Tibial nerve (tissue), 4 donors: Measurements from ENCODE around the gene CMBL. TPM values are rescaled to one million over a fixed set of nuclear protein-coding genes. Genes with fewer than 3 reads are reported as not detected.

Experiments
- DNase-seq, 2 donors: peaks; one replicate each; pipeline ENCODE4 v3.0.0-alpha.2; 2019; ENCODE audit warnings: low spot score in 2 of 2
- H3K27ac ChIP-seq, 4 donors: fragments of 200-600 bp; sonication (generic) in 3 of 4; one replicate each; pipeline ENCODE4 v1.5.1; 2017 to 2019; ENCODE audit warnings: mild to moderate bottlenecking in 1 of 4
- H3K27me3 ChIP-seq, 2 donors: fragments of 200-600 bp; sonication (generic) in 1 of 2; one replicate each; pipeline versions ENCODE4 v1.5.1 to v1.6.0; 2017 to 2019
- H3K36me3 ChIP-seq, 3 donors: fragments of 200-600 bp; sonication (generic); one replicate each; pipeline ENCODE4 v1.5.1; 2018 to 2019
- H3K4me1 ChIP-seq, 4 donors: fragments of 200-600 bp; sonication (generic) in 3 of 4; one replicate each; pipeline ENCODE4 v1.5.1; 2017 to 2019
- H3K4me3 ChIP-seq, 4 donors: fragments of 200-600 bp; sonication (generic) in 3 of 4; one replicate each; pipeline ENCODE4 v1.5.1; 2017 to 2019; ENCODE audit warnings: mild to moderate bottlenecking in 1 of 4, moderate library complexity in 1 of 4
- H3K9me3 ChIP-seq, 4 donors: fragments of 200-600 bp; sonication (generic) in 3 of 4; one replicate each; pipeline ENCODE4 v1.5.1; 2017 to 2019
- CTCF ChIP-seq, 5 experiments: fragments of 200-600 bp in 3 of 5; fragments of 450-650 bp in 2 of 5; sonication (generic) in 3 of 5; IDR thresholded peaks; one replicate each; pipeline ENCODE4 v1.5.1; 2016 to 2019; ENCODE audit warnings: antibody characterized with exemption in 5 of 5, mild to moderate bottlenecking in 3 of 5, moderate library complexity in 2 of 5
- EP300 ChIP-seq, 2 donors: sonication (generic); formaldehyde crosslinking; IDR thresholded peaks; one replicate each; pipeline ENCODE4 v1.6.1; 2017; ENCODE audit warnings: antibody characterized with exemption in 2 of 2, mild to moderate bottlenecking in 1 of 2
- POLR2A ChIP-seq, 2 donors: fragments of 450-650 bp; IDR thresholded peaks; one replicate each; pipeline ENCODE4 v1.6.1; 2017; ENCODE audit warnings: antibody characterized with exemption in 2 of 2, mild to moderate bottlenecking in 2 of 2, moderate library complexity in 2 of 2
- WGBS, 2 donors: methylation state at CpG; one replicate each; pipeline ENCODE4 v1.1.5; 2018; 5-methylcytosine and 5-hydroxymethylcytosine counted together
- total RNA-seq, 4 donors: library from RNA; depleted of rRNA; stranded (reverse); fragments of >200 nt; gene quantifications; one replicate each; pipeline ENCODE4 v1.1.0, GENCODE V29; 2016

Gene CMBL
- total RNA-seq, result 1 to 10 TPM; 5.7 to 7.4 (median 6.6) TPM

- Histone ChIP-seq H3K4me1 (peaks cover 0 to 37% (median 3%) of the 10 kb centered on the region in 4 donors), H3K27me3 (no peaks in the 10 kb centered on the region), H3K27ac (peak within 1 kb of the TSS in 3 of 4 donors; percentile 84 to 85 (median 84)), H3K36me3 (no peaks in the 10 kb centered on the region), H3K9me3 (no peaks in the 10 kb centered on the region), H3K4me3 (peak within 1 kb of the TSS; percentile 47 to 65 (median 61))
- DNase-seq, result no peak
- no peak for TF ChIP-seq CTCF (IDR thresholded peaks at IDR 0.05)
- peak in 1 of 2 donors; percentile 31 for TF ChIP-seq EP300 (IDR thresholded peaks at IDR 0.05)
- no peak for TF ChIP-seq POLR2A (IDR thresholded peaks at IDR 0.05)
- WGBS, 2 donors, result 3% methylated on average over 49 to 56 of the region's 56 CpGs
Observed at GRCh38 chr5:10307206-10308148, at the start of gene CMBL. Gene CMBL (minus strand): TSS chr5:10307902. CDS start chr5:10290762, 17,140 bp downstream.

GRCh38 chr5:10355071-10355889 lies 47.6 kb upstream of the CMBL start:
- DNase-seq, result no peak
- Histone ChIP-seq H3K36me3 (no peaks in the 10 kb centered on the region), H3K27ac (peak overlapping the region in 3 of 4 donors; percentile 95 to 100 (median 96)), H3K4me1 (peaks cover 0 to 56% (median 11%) of the 10 kb centered on the region in 4 donors), H3K4me3 (peak overlapping the region; percentile 65 to 99 (median 84)), H3K9me3 (no peaks in the 10 kb centered on the region), H3K27me3 (no peaks in the 10 kb centered on the region)
- TF ChIP-seq EP300 (IDR thresholded peaks at IDR 0.05) (no peak), POLR2A (IDR thresholded peaks at IDR 0.05) (no peak), CTCF (IDR thresholded peaks at IDR 0.05) (no peak)
- 32 to 35% methylated on average over 16 of the region's 16 CpGs for WGBS, 2 donors

- no peak for TF ChIP-seq POLR2A (IDR thresholded peaks at IDR 0.05)
- peak in 1 of 2 donors; percentile 7 for TF ChIP-seq EP300 (IDR thresholded peaks at IDR 0.05)
- 2% methylated on average over 34 to 36 of the region's 54 CpGs for WGBS, 2 donors
- Histone ChIP-seq H3K27me3 (no peaks in the 10 kb centered on the region), H3K36me3 (no peaks in the 10 kb centered on the region), H3K4me3 (peak overlapping the region; percentile 65 to 99 (median 84)), H3K9me3 (no peaks in the 10 kb centered on the region), H3K27ac (peak overlapping the region; percentile 95 to 100 (median 97)), H3K4me1 (peaks cover 0 to 54% (median 10%) of the 10 kb centered on the region in 4 donors)
- peak in 1 of 2 donors; percentile 44 for DNase-seq
Observed at GRCh38 chr5:10354048-10354872, 46.6 kb upstream of the CMBL start.

DNA sequence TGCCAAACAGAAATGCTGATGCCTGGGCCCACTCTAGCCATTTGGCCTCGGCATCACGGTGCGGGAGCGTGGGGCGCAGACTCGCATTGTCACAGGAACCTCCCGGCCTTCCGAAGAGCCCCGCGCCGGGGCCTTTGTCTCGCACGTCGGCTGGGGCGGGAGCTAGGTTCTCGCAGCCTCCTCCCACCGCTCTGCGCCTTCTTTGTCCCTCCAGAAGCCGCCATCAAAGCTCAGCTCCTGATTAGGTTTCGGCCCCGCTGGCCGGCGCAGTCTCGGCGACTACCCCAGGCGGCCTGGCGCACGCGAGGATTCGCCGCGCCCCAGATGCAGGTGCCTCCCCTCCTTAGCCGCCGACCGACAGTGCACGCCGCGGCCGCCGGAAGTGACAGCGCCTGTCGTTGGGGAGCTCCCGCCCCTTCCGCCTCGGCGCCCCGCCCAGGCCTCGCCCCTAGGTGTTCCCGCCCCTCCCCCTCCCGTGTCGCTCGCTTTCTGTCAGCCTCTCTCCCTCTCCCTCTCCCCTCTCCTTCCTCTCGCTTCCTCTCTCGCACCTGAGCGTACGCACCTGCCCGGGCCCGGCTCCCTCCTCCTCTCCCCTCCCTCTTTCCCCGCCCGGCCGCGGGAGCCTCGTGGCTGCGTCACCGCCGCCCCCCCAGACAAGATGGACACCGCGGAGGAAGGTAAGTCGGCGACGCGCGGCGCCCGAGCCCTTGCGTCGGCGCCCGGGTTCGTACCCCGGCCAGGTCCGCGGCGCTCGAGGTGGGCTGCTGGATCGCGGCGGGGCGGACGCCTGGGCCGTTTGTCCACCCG lies 45.7 kb upstream of the CMBL start, which contains the start of gene MARCHF6:
Gene MARCHF6 (plus strand): TSS at position 455 of the 807 bp plus-strand sequence. CDS start 204 bp downstream, at position 659.
- TF ChIP-seq CTCF (IDR thresholded peaks at IDR 0.05), result peak in 2 of 5 experiments; percentile 46 to 49
- TF ChIP-seq EP300 (IDR thresholded peaks at IDR 0.05), result peak in 1 of 2 donors; percentile 98
- peak; percentile 82 to 96 for TF ChIP-seq POLR2A (IDR thresholded peaks at IDR 0.05)
- peak within 1 kb of the TSS; percentile 95 to 100 (median 97) for H3K27ac ChIP-seq
- H3K4me3 ChIP-seq, result peak within 1 kb of the TSS; percentile 65 to 99 (median 84)
- peak; percentile 90 to 91 for DNase-seq
- no peaks in the 10 kb centered on the region for H3K36me3 ChIP-seq
- H3K9me3 ChIP-seq, result no peaks in the 10 kb centered on the region
- WGBS, 2 donors, result 0% methylated on average over 3 to 87 of the region's 92 CpGs
- no peaks in the 10 kb centered on the region for H3K27me3 ChIP-seq
- H3K4me1 ChIP-seq, result peaks cover 0 to 50% (median 10%) of the 10 kb centered on the region in 4 donors
